OCI-LY7 (cell line): ENCODE measurements around the gene PAX4.

ENCODE experiments used
- CTCF ChIP-seq: fragments of 200-600 bp; sonication (generic); conservative IDR thresholded peaks from 2 replicates; pipeline ENCODE4 v1.5.1; 2014; ENCODE audit warnings: mild to moderate bottlenecking, antibody characterized with exemption, low read length, moderate library complexity, mixed read lengths
- EZH2phosphoT487 ChIP-seq: fragments of 200-600 bp; sonication (generic); IDR thresholded peaks from 2 replicates; pipeline ENCODE4 v1.6.1; 2018; ENCODE audit warnings: low read depth, borderline replicate concordance, mild to moderate bottlenecking, mixed run types, antibody characterized with exemption, low read length, moderate library complexity, mixed read lengths

- no peak for TF ChIP-seq CTCF
- no peak for TF ChIP-seq EZH2phosphoT487
Measured at GRCh38 chr7:127581716-127582115, 36.2 kb downstream of the PAX4 start.
